Sigmoid colon (tissue), 4 donors: ENCODE data around the gene ETNPPL.

Experiments
- EP300 ChIP-seq, 4 donors: sonication (generic); formaldehyde crosslinking; IDR thresholded peaks; one replicate each; pipeline ENCODE4 v1.6.1; 2017; ENCODE audit warnings: antibody characterized with exemption in 4 of 4
- POLR2A ChIP-seq, 2 donors: fragments of 450-650 bp; IDR thresholded peaks; one replicate each; pipeline ENCODE4 v1.6.1; 2016; ENCODE audit warnings: antibody characterized with exemption in 2 of 2, mild to moderate bottlenecking in 2 of 2, moderate library complexity in 2 of 2
- POLR2AphosphoS5 ChIP-seq, 4 donors: sonication (generic); formaldehyde crosslinking; IDR thresholded peaks; one replicate each; pipeline ENCODE4 v1.6.1; 2017; ENCODE audit warnings: antibody characterized with exemption in 4 of 4
- TF ChIP-seq, protein P1 (sequence below), 4 experiments: fragments of 450-650 bp in 3 of 4; fragments of 200-600 bp in 1 of 4; IDR thresholded peaks; one replicate each; pipeline ENCODE4 v1.5.1; 2016 to 2019; ENCODE audit warnings: antibody characterized with exemption in 4 of 4, mild to moderate bottlenecking in 3 of 4, moderate library complexity in 2 of 4

DNA sequence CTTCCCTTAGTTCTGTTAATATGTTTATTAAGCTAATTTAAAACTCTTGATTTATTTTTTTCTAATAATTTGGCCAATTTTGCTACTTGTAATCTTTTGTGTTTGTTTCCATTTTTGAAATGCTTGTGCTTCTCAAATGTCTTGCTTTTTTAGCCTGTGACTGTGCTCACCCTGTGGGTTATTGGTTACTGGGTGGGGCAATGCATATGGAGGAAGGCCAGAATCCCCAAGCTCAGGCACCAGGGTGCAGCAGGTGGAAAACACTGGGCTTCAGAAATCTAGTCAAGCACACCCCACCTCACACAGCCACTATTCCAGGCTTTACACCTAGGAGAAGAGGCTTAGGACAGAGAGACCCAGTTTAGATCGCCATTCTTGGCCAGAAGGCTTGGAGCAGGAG is 33.1 kb downstream of the ETNPPL start:
- TF ChIP-seq, protein P1, sequence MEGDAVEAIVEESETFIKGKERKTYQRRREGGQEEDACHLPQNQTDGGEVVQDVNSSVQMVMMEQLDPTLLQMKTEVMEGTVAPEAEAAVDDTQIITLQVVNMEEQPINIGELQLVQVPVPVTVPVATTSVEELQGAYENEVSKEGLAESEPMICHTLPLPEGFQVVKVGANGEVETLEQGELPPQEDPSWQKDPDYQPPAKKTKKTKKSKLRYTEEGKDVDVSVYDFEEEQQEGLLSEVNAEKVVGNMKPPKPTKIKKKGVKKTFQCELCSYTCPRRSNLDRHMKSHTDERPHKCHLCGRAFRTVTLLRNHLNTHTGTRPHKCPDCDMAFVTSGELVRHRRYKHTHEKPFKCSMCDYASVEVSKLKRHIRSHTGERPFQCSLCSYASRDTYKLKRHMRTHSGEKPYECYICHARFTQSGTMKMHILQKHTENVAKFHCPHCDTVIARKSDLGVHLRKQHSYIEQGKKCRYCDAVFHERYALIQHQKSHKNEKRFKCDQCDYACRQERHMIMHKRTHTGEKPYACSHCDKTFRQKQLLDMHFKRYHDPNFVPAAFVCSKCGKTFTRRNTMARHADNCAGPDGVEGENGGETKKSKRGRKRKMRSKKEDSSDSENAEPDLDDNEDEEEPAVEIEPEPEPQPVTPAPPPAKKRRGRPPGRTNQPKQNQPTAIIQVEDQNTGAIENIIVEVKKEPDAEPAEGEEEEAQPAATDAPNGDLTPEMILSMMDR (IDR thresholded peaks at IDR 0.05), result no peak
- TF ChIP-seq EP300 (IDR thresholded peaks at IDR 0.05) (no peak), POLR2A (IDR thresholded peaks at IDR 0.05) (no peak), POLR2AphosphoS5 (IDR thresholded peaks at IDR 0.05) (no peak)
